Transverse colon (tissue), 4 donors: Measurements from ENCODE around the gene SCD5. TPM values are rescaled to one million over a fixed set of nuclear protein-coding genes. Genes with fewer than 3 reads are reported as not detected.

Experiments
- DNase-seq: peaks from one replicate; pipeline ENCODE4 v3.0.0-alpha.2; 2019
- H3K27ac ChIP-seq, 4 donors: fragments of 200-600 bp; sonication (generic); 2 replicates each; pipeline ENCODE4 v1.5.1; 2016 to 2018; ENCODE audit warnings: inconsistent platforms in 4 of 4
- H3K27me3 ChIP-seq: fragments of 200-600 bp; sonication (generic); 2 replicates; pipeline ENCODE4 v1.5.1; 2017; ENCODE audit warnings: inconsistent platforms
- H3K36me3 ChIP-seq, 4 donors: fragments of 200-600 bp; sonication (generic); 2 replicates each; pipeline ENCODE4 v1.5.1; 2017 to 2019; ENCODE audit warnings: inconsistent platforms in 4 of 4
- H3K4me1 ChIP-seq, 4 donors: fragments of 200-600 bp; sonication (generic); 2 replicates each; pipeline ENCODE4 v1.5.1; 2017 to 2020; ENCODE audit warnings: inconsistent platforms in 4 of 4
- H3K4me3 ChIP-seq, 4 donors: fragments of 200-600 bp; sonication (generic); 1 replicate in 1 of 4; 2 replicates in 3 of 4; pipeline versions ENCODE4 v1.5.1 to v1.6.1; 2017 to 2019; ENCODE audit warnings: inconsistent platforms in 4 of 4
- H3K9me3 ChIP-seq, 2 donors: fragments of 200-600 bp; sonication (generic); 2 replicates each; pipeline ENCODE4 v1.5.1; 2017 to 2019; ENCODE audit warnings: inconsistent platforms in 2 of 2
- CTCF ChIP-seq, 5 experiments: fragments of 200-600 bp in 3 of 5; fragments of 450-650 bp in 2 of 5; sonication (generic) in 3 of 5; IDR thresholded peaks; 1 replicate in 2 of 5; 2 replicates in 3 of 5; pipeline ENCODE4 v1.5.1; 2016 to 2017; ENCODE audit warnings: antibody characterized with exemption in 5 of 5, inconsistent platforms in 3 of 5, mild to moderate bottlenecking in 2 of 5, moderate library complexity in 1 of 5
- EP300 ChIP-seq: sonication (generic); formaldehyde crosslinking; IDR thresholded peaks from one replicate; pipeline ENCODE4 v1.6.1; 2017; ENCODE audit warnings: antibody characterized with exemption, low read depth
- POLR2A ChIP-seq: fragments of 450-650 bp; IDR thresholded peaks from one replicate; pipeline ENCODE4 v1.6.1; 2016; ENCODE audit warnings: antibody characterized with exemption, mild to moderate bottlenecking, moderate library complexity
- POLR2AphosphoS5 ChIP-seq, 3 donors: sonication (generic); formaldehyde crosslinking; IDR thresholded peaks; one replicate each; pipeline ENCODE4 v1.6.1; 2016; ENCODE audit warnings: antibody characterized with exemption in 3 of 3
- WGBS, 2 donors: methylation state at CpG; one replicate each; pipeline ENCODE4 v1.1.5; 2018; ENCODE audit warnings: low coverage in 1 of 2; 5-methylcytosine and 5-hydroxymethylcytosine counted together
- in situ Hi-C, 4 donors: fragments of 200-750 bp; cut with MboI; loops; one replicate each; pipeline versions ENCODE4 v1.15.0 to v1.15.1; 2017; ENCODE audit warnings: low sequenced_read_pairs in 3 of 4, low pct_ligation_motif_present in 1 of 4, low pct_unique_long_range_greater_than_20kb in 1 of 4
- intact Hi-C: fragments of 100-400 bp; cut with DNase I; formaldehyde crosslinking; loops from one replicate; pipeline ENCODE4 v1.15.1; 2023; ENCODE audit warnings: low total_unique reads
- total RNA-seq, 4 donors: library from RNA; depleted of rRNA; stranded (reverse); fragments of >200 nt; gene quantifications; one replicate each; pipeline ENCODE4 v1.1.0, GENCODE V29; 2016

Gene SCD5
- total RNA-seq, 4 donors from 2014 or later: 1.5 to 7.5 (median 3.5) TPM

- H3K9me3 ChIP-seq: no peaks in the 10 kb centered on the region
- TF ChIP-seq EP300 (no peak), CTCF (IDR thresholded peaks at IDR 0.05) (no peak), POLR2A (no peak), POLR2AphosphoS5 (IDR thresholded peaks at IDR 0.05) (no peak)
- in situ Hi-C loops: no loop called here
- DNase-seq: no peak
- whole genome bisulfite sequencing, 2 donors: 86 to 90% methylated on average over 1 to 2 of the region's 2 CpGs
- H3K4me3 ChIP-seq: no peak overlapping the region
- intact Hi-C loops: no loop called here
- no peaks in the 10 kb centered on the region for H3K36me3 ChIP-seq
- no peaks in the 10 kb centered on the region for H3K27me3 ChIP-seq
- H3K27ac ChIP-seq: no peak overlapping the region
- H3K4me1 ChIP-seq: no peaks in the 10 kb centered on the region
These were observed 107.2 kb downstream of the SCD5 start for GRCh38 chr4:82691431-82691830.

- intact Hi-C loops (loop anchor here (5.0 kb wide), 1 partner anchor 1546 kb away; no protein-coding TSS in a partner anchor), in situ Hi-C loops (no loop called here)
- WGBS, 2 donors: 84 to 91% methylated on average over 5 to 6 of the region's 6 CpGs
- no peaks in the 10 kb centered on the region for H3K9me3 ChIP-seq
- no peak for TF ChIP-seq CTCF (IDR thresholded peaks at IDR 0.05)
- no peak for TF ChIP-seq EP300
- TF ChIP-seq POLR2AphosphoS5 (IDR thresholded peaks at IDR 0.05): no peak
- TF ChIP-seq POLR2A: no peak
- no peaks in the 10 kb centered on the region for H3K36me3 ChIP-seq
- no peak for DNase-seq
- H3K27me3 ChIP-seq: no peaks in the 10 kb centered on the region
- H3K4me3 ChIP-seq: no peak overlapping the region
- no peak overlapping the region for H3K27ac ChIP-seq
- no peaks in the 10 kb centered on the region for H3K4me1 ChIP-seq
These were observed 110.4 kb downstream of the SCD5 start for GRCh38 chr4:82688091-82688795.

- TF ChIP-seq POLR2A (no peak), CTCF (IDR thresholded peaks at IDR 0.05) (no peak)
- Histone ChIP-seq H3K4me1 (no peaks in the 10 kb centered on the region), H3K27ac (no peak overlapping the region), H3K9me3 (no peaks in the 10 kb centered on the region), H3K4me3 (no peak overlapping the region), H3K27me3 (no peaks in the 10 kb centered on the region), H3K36me3 (no peaks in the 10 kb centered on the region)
- intact Hi-C loops (loop anchor here (5.0 kb wide), 1 partner anchor 1545 kb away; no protein-coding TSS in a partner anchor), in situ Hi-C loops (no loop called here)
- 72 to 88% methylated on average over 3 to 6 of the region's 6 CpGs for WGBS, 2 donors
- no peak for DNase-seq
These were observed 111.1 kb downstream of the SCD5 start for GRCh38 chr4:82687531-82687930.

GRCh38 chr4:82681754-82682153 is 116.8 kb downstream of the SCD5 start:
- Histone ChIP-seq H3K9me3 (no peaks in the 10 kb centered on the region), H3K36me3 (no peaks in the 10 kb centered on the region), H3K4me3 (no peak overlapping the region), H3K27me3 (no peaks in the 10 kb centered on the region), H3K27ac (no peak overlapping the region), H3K4me1 (no peaks in the 10 kb centered on the region)
- TF ChIP-seq CTCF (IDR thresholded peaks at IDR 0.05): no peak
- TF ChIP-seq POLR2A: no peak
- TF ChIP-seq POLR2AphosphoS5 (IDR thresholded peaks at IDR 0.05): no peak
- no peak for TF ChIP-seq EP300
- DNase-seq: no peak
- 69 to 100% methylated on average over 1 of the region's 1 CpG for WGBS, 2 donors
- intact Hi-C loops: no loop called here
- in situ Hi-C loops: no loop called here
